DMS 273 (cell line): Measurements from ENCODE around the gene CALM1.
"Not testable (repeated sequence)": the region's sequence is repeated elsewhere in the genome, so short reads cannot be mapped to it uniquely, and the experiment has no call there.

Experiments
- DNase-seq: peaks from one replicate; lab custom pipeline; 2025; ENCODE audit not compliant: unreplicated experiment; lab: John Stamatoyannopoulos, UW

CALM1 gene

GRCh38 chr14:90383126-90383730 lies 13.6 kb upstream of the CALM1 start:
- peak; percentile 100 for DNase-seq

- peak; percentile 77 for DNase-seq
Observed at GRCh38 chr14:90383731-90384542, 12.9 kb upstream of the CALM1 start.

- no peak for DNase-seq
Observed at GRCh38 chr14:90384543-90384911, 12.3 kb upstream of the CALM1 start.

DNA sequence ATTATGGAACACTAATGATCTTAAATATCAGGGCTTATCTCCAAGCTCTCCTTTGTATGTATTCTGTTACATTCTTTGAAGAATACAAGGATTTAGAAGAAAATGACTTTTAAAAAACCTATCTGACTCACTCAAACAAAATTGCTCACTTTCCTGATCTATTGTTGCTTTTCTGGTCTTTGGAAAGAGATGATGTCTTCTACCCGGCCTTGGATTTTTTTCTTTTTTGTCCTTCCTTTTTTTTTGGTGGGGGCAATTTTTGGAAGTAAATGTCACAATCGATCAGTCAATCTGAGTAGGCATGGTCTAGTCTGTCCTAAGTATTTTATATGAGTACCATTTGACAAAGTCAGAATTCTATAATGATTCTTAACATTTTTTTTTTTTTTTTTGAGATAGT lies 10.5 kb upstream of the CALM1 start:
- no peak for DNase-seq

- no peak for DNase-seq
Observed at GRCh38 chr14:90387206-90387760, 9.5 kb upstream of the CALM1 start.

- DNase-seq = peak; percentile 79
Observed at GRCh38 chr14:90388437-90388836, 8.4 kb upstream of the CALM1 start.

DNA sequence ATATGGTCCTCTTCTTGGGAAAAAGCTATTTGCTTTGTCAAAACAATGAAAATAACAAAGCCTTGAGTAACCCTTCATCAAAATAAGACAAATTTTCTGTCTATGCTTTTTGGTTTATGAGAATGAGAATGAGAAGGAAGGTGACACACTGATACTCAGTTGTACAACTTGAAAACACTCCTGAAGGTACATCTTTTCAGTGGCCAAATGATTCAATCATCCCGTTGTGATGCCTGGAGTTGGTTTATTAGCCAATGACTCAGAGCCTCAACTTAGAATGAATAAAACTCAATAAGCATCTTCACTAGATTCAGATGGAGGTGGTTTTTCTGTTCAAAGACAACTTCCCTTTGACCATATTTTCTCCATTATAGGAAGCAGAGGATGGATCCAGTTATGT lies 7.8 kb upstream of the CALM1 start:
- DNase-seq = no peak

DNA sequence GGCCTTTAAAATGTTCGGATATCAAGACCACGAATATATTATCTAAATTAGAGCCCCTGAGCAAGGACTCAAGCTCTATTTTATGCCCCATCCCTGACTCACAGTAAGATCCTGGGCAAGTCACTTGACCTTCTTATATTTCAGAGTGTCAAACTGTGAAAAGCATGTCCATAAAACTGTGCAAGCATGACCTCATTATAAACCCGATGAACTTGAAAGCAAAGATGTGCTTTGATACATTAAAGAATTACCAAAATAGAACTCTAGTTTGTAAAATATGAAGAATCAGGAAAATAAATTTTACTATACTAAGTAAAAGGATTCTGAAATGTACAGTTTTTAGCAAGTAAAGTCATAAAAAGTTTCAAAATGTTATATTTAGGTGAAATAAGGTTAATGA lies 2.9 kb upstream of the CALM1 start:
- DNase-seq = no peak

DNA sequence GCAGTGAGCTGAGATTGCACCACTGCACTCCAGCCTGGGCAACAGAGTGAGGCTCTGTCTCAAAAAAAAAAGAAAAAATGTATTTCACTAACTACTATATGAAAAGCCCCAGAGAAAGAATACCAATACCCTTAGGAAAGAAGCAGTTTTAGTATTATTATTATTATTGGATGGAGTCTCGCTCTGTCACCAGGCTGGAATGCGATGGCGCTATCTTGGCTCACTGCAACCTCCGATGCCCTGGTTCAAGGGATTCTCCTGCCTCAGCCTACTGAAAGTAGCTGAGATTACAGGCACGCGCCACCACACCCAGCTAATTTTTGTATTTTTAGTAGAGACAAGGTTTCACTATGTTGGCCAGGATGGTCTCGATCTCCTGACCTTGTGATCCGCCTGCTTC lies 2.0 kb upstream of the CALM1 start:
- DNase-seq = not testable (repeated sequence)

- DNase-seq = peak; percentile 86
Observed at GRCh38 chr14:90397425-90398314, 841 bp downstream of the CALM1 start.

DNA sequence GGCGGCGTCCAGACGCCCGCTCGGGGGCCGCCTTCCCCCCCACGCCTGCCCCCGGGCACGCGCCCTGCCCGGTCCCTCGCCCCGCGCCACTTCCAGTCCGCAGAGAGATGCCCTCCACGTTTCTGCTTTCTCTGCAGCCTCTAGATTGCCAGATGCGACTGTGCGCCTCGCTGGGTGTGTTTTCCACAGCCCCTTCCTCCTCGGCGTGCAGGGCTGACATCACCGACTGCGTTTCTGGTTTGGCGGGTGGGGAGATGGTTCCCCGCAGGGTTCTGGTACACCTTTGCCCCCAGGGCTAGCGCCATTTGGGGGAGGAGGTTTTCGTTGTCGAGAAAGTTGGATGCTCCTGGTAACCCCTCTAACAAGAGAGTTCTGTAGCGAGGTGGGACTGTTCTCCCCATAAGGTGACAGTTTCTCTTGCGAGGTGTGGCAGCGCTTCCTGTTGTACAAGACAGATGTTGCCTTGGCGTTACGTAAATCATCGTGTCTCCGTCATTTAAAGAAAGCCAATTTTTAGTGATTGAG lies 1.5 kb downstream of the CALM1 start:
- peak; percentile 86 for DNase-seq

DNA sequence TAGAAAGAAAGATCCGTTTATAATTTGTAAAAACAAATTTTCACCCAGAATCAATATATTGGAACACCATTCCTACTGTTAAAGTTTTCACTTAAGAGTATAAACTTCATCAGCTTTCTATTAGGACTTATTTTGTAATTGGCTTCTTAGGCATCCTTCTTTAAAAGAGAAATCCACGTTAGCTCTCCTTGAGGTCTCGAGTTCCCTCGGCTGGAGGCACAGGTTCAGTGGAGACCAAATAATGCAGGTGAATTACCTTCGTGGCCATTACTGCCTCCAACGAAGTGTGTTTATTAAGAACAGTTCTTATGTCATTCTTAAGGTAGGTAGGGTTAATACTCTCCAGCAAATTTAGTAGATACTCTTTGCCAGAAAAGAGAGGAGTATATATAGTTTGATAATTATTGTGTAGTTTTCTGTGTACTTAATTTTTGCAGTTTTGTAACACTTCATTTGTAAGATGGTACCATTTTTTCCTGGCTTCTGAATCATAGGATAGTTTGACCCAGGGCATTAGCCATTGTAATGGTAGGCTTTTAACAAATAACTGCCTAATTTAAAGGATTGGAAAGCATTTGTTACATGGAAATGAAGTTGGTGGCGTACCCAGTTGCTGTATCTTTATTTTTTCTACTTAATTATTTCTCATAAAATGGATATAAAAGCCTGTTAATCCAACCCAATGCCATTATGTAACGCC lies 2.2 kb downstream of the CALM1 start:
- peak; percentile 35 for DNase-seq

- DNase-seq = peak; percentile 97
Observed at GRCh38 chr14:90399541-90400444, 3.0 kb downstream of the CALM1 start.

DNA sequence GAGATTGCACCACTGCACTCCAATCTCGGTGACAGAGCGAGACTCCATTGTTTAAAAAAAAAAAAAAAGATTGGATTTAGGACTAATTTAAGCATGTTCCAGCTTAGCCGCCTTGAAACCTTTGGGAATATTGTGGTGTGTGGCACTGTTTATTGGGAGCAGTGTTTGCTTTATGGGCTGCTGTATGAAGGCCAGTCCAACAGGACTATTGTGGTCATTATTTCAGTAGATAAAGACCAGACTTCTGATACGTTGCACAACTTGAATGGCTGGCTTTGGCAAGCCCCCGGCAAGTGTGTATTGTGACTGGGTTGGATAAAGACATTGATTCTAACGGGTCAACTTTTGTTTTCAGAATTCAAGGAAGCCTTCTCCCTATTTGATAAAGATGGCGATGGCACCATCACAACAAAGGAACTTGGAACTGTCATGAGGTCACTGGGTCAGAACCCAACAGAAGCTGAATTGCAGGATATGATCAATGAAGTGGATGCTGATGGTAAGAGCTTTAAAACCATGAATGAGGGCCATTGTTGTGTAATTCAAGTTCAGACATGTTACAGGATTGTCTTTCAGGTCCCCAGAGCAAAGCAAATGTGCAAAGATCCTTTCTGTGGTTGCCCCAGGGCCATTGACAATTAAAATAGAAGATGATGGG lies 4.2 kb downstream of the CALM1 start:
- no peak for DNase-seq

DNA sequence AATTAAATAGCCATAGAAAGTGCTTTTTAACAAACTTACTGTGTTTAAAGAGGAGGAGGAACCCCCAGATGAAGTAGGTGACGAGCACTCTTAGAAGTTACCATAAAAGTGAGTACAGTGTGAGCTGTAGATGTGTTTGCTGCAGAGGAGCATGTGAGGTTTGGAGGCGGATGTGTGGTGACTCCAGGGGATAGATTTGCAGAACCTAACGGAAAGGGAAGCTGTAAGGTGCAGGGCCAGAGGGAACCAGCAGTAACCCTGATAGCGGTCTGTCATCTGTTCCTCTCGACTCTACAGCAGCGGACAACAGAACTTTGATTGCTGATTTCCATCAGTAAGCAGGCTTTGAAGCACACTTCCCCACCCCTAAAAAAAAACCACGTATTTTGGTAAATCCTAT lies 5.2 kb downstream of the CALM1 start:
- DNase-seq = no peak

DNA sequence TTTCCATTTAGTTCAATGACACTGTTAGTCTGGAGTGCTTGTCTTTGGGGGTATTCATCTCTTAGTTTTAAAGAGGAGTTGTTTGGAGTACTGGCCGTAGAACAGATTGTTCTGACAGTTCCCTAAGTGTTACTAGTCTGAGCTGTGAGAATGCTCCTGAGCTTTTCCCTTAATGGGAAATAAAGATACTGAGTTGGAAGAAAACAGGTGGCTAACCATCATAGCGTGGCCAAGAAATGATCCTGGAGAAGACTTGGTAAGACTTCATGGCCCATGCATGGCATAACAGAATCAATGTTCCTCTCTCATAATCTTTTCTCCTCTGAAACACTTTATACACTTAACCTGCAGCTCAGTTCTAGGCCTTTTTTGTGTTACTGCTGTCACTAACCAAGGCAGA lies 6.2 kb downstream of the CALM1 start:
- DNase-seq = no peak

DNA sequence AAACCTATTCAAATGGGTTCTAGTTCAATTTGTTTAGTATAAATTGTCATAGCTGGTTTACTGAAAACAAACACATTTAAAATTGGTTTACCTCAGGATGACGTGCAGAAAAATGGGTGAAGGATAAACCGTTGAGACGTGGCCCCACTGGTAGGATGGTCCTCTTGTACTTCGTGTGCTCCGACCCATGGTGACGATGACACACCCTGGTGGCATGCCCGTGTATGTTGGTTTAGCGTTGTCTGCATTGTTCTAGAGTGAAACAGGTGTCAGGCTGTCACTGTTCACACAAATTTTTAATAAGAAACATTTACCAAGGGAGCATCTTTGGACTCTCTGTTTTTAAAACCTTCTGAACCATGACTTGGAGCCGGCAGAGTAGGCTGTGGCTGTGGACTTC lies 8.3 kb downstream of the CALM1 start:
- DNase-seq = no peak

DNA sequence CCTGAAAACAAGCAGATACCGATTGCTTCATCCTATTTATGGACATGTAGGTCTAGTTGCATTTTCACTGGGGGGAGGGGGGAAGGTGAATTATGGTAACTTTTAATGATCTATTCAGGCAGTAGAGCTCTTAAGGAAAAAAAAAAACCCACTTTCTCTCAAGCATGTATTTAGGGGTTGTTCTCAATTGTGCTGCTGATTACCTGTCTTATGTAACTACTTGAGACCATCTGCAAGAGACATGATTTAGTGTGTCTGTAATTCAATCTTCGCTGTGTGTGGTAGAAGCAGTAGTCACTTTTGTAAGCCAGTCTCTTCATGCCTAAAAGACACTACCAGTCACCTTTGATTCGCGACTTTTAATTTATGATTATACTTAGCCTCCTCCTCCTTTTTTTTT lies 8.9 kb downstream of the CALM1 start:
- DNase-seq = peak; percentile 68

DNA sequence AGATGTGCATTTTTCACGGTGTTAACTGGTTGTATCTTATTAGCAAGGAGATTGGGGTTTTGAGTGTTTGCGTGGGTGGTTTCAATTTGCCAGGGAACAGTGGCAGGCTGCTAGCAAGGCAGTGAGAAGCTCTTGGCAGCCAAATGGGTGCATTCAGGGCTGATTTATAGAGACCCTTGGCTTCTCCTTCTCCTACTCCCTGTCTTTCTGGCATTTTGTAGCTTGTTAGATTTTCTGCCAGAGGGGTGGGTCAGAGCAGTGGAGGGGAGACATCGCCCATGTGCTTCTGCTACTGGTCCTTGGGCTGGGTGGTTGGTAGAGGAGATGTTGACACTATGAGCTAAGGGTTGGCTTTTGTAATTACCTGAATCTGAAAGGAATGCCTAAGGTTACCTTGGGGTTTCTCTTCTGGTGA lies 9.6 kb downstream of the CALM1 start:
- no peak for DNase-seq
